Measurements from ENCODE around the gene EPHB1.
"Not testable (repeated sequence)": the region's sequence is repeated elsewhere in the genome, so short reads cannot be mapped to it uniquely, and the experiment has no call there.

EPHB1 gene

GRCh38 chr3:135034291-135034768 is 239.3 kb downstream of the EPHB1 start:
- no peak for DNase-seq (ENCODE audit: low read depth in 4 of 4, low spot score in 1 of 4)

GRCh38 chr3:135034891-135035440 is 239.9 kb downstream of the EPHB1 start:
- DNase-seq (ENCODE audit: low read depth in 4 of 4, low spot score in 1 of 4), result no peak

GRCh38 chr3:135038186-135038585 is 243.1 kb downstream of the EPHB1 start:
- DNase-seq (ENCODE audit: low read depth in 4 of 4, low spot score in 1 of 4), result no peak

GRCh38 chr3:135039536-135039935 is 244.5 kb downstream of the EPHB1 start:
- not testable (repeated sequence) for DNase-seq (ENCODE audit: low read depth in 4 of 4, low spot score in 1 of 4)

- DNase-seq (ENCODE audit: low read depth in 4 of 4, low spot score in 1 of 4), result no peak
These were observed 245.5 kb downstream of the EPHB1 start for GRCh38 chr3:135040321-135041240.

GRCh38 chr3:135041601-135042000 is 246.5 kb downstream of the EPHB1 start:
- DNase-seq (ENCODE audit: low read depth in 4 of 4, low spot score in 1 of 4), result no peak

- no peak for DNase-seq (ENCODE audit: low read depth in 4 of 4, low spot score in 1 of 4)
These were observed 252.0 kb downstream of the EPHB1 start for GRCh38 chr3:135047061-135047460.

- no peak for DNase-seq (ENCODE audit: low read depth in 4 of 4, low spot score in 1 of 4)
These were observed 255.5 kb downstream of the EPHB1 start for GRCh38 chr3:135050536-135050935.

GRCh38 chr3:135051409-135051973 is 256.4 kb downstream of the EPHB1 start:
- DNase-seq (ENCODE audit: low read depth in 4 of 4, low spot score in 1 of 4), result no peak

GRCh38 chr3:135055449-135055848 is 260.4 kb downstream of the EPHB1 start:
- no peak for DNase-seq (ENCODE audit: low read depth in 4 of 4, low spot score in 1 of 4)

GRCh38 chr3:135056084-135056730 is 261.1 kb downstream of the EPHB1 start:
- DNase-seq (ENCODE audit: low read depth in 4 of 4, low spot score in 1 of 4), result no peak

GRCh38 chr3:135056733-135057310 is 261.8 kb downstream of the EPHB1 start:
- DNase-seq (ENCODE audit: low read depth in 4 of 4, low spot score in 1 of 4), result no peak

- no peak for DNase-seq (ENCODE audit: low read depth in 4 of 4, low spot score in 1 of 4)
These were observed 262.9 kb downstream of the EPHB1 start for GRCh38 chr3:135057996-135058395.

GRCh38 chr3:135059580-135059979 is 264.5 kb downstream of the EPHB1 start:
- no peak for DNase-seq (ENCODE audit: low read depth in 4 of 4, low spot score in 1 of 4)

GRCh38 chr3:135066844-135067727 is 272.0 kb downstream of the EPHB1 start:
- not testable (repeated sequence) for DNase-seq (ENCODE audit: low read depth in 4 of 4, low spot score in 1 of 4)

- no peak for DNase-seq (ENCODE audit: low read depth in 4 of 4, low spot score in 1 of 4)
These were observed 273.0 kb downstream of the EPHB1 start for GRCh38 chr3:135068011-135068410.

- no peak for DNase-seq (ENCODE audit: low read depth in 4 of 4, low spot score in 1 of 4)
These were observed 274.3 kb downstream of the EPHB1 start for GRCh38 chr3:135069406-135069805.

- DNase-seq (ENCODE audit: low read depth in 4 of 4, low spot score in 1 of 4), result no peak
These were observed 276.4 kb downstream of the EPHB1 start for GRCh38 chr3:135071483-135071882.

GRCh38 chr3:135072431-135072830 is 277.4 kb downstream of the EPHB1 start:
- DNase-seq (ENCODE audit: low read depth in 4 of 4, low spot score in 1 of 4), result no peak

GRCh38 chr3:135075157-135075556 is 280.1 kb downstream of the EPHB1 start:
- no peak for DNase-seq (ENCODE audit: low read depth in 4 of 4, low spot score in 1 of 4)
